MG63 (cell line): ENCODE data around the gene FAM169A. TPM values are rescaled to one million over a fixed set of nuclear protein-coding genes. Genes with fewer than 3 reads are reported as not detected.
"Not testable (repeated sequence)": the region's sequence is repeated elsewhere in the genome, so short reads cannot be mapped to it uniquely, and the experiment has no call there.

ENCODE experiments used
- DNase-seq: peaks from one replicate; pipeline ENCODE4 v3.0.0-alpha.2; 2020
- H3K27me3 ChIP-seq: fragments of 250-450 bp; sonication (Bioruptor Pico); 2 replicates; pipeline ENCODE4 v1.5.1; 2020; ENCODE audit warnings: mild to moderate bottlenecking, moderate library complexity
- H3K36me3 ChIP-seq: fragments of 250-450 bp; sonication (Bioruptor Pico); 2 replicates; pipeline ENCODE4 v1.5.1; 2020; ENCODE audit warnings: mild to moderate bottlenecking, moderate library complexity
- H3K4me3 ChIP-seq: fragments of 250-450 bp; sonication (Bioruptor Pico); 2 replicates; pipeline ENCODE4 v1.5.1; 2020; ENCODE audit warnings: mild to moderate bottlenecking, moderate library complexity
- H3K9me3 ChIP-seq: fragments of 250-450 bp; sonication (Bioruptor Pico); 2 replicates; pipeline ENCODE4 v1.5.1; 2020; ENCODE audit warnings: mild to moderate bottlenecking, moderate library complexity
- total RNA-seq: library from RNA; depleted of rRNA; stranded (reverse); fragments of >200 nt; shearing (Covaris generic); gene quantifications from 2 replicates; pipeline ENCODE4 v1.2.3, GENCODE V29; 2014; ENCODE audit warnings: low replicate concordance; rRNA removed

The FAM169A gene, protein sequence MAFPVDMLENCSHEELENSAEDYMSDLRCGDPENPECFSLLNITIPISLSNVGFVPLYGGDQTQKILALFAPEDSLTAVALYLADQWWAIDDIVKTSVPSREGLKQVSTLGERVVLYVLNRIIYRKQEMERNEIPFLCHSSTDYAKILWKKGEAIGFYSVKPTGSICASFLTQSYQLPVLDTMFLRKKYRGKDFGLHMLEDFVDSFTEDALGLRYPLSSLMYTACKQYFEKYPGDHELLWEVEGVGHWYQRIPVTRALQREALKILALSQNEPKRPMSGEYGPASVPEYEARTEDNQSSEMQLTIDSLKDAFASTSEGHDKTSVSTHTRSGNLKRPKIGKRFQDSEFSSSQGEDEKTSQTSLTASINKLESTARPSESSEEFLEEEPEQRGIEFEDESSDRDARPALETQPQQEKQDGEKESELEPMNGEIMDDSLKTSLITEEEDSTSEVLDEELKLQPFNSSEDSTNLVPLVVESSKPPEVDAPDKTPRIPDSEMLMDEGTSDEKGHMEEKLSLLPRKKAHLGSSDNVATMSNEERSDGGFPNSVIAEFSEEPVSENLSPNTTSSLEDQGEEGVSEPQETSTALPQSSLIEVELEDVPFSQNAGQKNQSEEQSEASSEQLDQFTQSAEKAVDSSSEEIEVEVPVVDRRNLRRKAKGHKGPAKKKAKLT
- 2.2 and 18.8 TPM in 2 replicates for total RNA-seq

DNA sequence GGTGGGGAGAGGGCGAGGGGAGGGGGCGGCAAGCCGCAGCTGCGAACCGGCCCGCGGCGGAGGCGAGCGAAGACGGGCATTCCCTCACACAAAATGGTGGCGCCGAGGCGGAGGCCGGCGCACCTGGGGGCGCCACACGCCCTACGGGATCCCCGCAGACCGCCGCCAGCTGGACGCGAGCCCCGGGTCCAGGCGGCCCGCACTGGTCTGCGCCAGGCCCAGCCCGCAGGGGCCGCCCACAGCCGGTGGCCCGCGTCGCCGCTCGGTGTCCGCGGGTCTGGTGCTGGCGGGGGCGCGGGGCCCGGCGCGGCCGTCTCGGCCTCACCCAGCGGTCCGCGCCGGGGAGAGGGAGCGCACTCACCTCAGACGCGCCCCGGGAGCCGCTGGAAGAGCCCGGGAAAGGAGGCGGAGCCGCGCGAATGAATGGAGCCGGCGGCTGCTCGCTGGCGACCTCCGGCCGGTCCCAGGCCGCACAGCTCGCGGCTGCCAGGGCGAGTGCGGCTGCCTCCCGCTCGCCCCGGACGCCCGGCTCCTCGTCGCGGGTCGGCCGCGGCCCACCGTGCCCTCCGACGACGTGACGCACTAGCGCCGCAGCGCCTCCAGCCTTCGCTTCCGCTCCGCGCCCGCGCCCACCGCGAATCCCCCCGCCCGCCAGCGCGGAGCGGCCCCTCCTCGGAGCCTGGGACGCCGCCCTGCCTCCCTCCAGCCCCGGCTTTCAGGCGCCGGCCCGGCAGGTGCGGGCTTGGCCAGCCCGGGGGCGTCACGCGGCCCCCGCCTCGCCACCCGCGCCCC lies at the start of gene FAM169A:
TSS of gene FAM169A (minus strand) at position 584 of the 792 bp plus-strand sequence. CDS start 24,711 bp downstream, outside the sequence.
- H3K27me3 ChIP-seq: no peaks in the 10 kb centered on the region
- H3K36me3 ChIP-seq: no peaks in the 10 kb centered on the region
- peak within 1 kb of the TSS; percentile 61 for H3K4me3 ChIP-seq
- DNase-seq: peak; percentile 64
- H3K9me3 ChIP-seq: no peaks in the 10 kb centered on the region

DNA sequence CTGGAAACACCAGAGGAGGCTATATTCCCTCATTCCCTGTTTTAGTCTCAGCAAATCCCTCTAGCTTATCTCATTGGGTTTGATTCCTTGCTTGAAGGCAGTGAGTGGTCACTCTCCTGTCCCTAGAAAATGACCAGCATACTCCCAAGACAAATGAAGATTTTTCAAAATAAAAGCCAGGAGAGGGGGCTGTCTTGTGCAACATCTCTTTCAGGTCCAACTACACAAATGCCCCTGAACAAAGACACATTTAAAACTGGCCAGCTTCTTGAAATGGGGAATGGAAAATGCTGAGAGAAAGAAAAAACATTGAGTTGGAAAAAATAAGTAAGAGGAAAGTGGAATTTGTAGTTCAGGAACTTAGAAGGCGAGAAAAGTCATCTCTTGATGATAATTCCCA lies 49.3 kb upstream of the FAM169A start:
- 0 out of 2 replicates have a peak, but pooled peaks cover 2% of the 10 kb centered on the region for H3K9me3 ChIP-seq
- DNase-seq: no peak
- H3K36me3 ChIP-seq: no peaks in the 10 kb centered on the region
- H3K27me3 ChIP-seq: no peaks in the 10 kb centered on the region
- H3K4me3 ChIP-seq: no peak overlapping the region

DNA sequence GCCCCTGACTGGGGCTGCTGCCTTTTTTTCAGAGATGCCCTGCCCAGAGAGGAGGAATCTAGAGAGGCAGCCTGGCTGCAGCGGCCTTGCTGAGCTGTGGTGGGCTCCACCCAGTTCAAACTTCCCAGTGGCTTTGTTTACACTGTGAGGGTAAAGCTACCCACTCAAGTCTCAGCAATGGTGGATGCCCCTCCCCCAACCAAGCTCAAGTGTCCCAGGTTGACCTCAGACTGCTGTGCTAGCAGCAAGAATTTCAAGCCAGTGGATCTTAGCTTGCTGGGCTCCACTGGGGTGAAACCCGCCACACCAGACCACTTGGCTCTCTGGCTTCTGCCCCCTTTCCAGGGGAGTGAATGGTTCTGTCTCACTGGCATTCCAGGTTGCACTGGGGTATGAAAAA lies 45.2 kb upstream of the FAM169A start:
- not testable (repeated sequence) for DNase-seq, H3K9me3 ChIP-seq, H3K4me3 ChIP-seq, H3K27me3 ChIP-seq, H3K36me3 ChIP-seq

DNA sequence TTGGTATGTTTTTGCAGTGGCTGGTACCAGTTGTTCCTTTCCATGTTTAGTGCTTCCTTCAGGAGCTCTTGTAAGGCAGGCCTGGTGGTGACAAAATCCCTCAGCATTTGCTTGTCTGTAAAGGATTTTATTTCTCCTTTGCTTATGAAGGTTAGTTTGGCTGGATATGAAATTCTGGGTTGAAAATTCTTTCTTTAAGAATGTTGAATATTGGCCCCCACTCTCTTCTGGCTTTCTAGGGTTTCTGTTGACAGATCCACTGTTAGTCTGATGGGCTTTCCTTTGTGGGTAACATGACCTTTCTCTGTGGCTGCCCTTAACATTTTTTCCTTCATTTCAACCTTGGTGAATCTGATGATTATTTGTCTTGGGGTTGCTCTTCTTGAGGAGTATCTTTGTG lies 43.7 kb upstream of the FAM169A start:
- DNase-seq, H3K36me3 ChIP-seq: not testable (repeated sequence)

DNA sequence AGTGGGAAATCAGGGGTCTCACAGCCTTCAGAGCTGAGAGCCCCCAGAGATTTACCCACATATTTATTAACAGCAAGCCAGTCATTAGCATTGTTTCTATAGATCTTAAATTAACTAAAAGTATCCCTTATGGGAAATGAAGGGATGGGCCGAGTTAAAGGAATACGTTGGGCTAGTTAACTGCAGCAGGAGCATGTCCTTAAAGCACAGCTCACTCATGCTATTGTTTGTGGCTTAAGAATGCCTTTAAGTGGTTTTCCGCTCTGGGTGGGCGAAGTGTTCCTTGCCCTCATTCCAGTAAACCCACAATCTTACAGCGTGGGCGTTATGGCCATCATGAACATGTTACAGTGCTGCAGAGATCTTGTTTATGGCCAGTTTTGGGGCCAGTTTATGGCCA lies 42.0 kb upstream of the FAM169A start:
- H3K4me3 ChIP-seq, DNase-seq, H3K36me3 ChIP-seq, H3K9me3 ChIP-seq, H3K27me3 ChIP-seq: not testable (repeated sequence)

More for the DNA sequence above, 43.7 kb upstream of the FAM169A start:
- H3K27me3 ChIP-seq, H3K9me3 ChIP-seq, H3K4me3 ChIP-seq: not testable (repeated sequence)

DNA sequence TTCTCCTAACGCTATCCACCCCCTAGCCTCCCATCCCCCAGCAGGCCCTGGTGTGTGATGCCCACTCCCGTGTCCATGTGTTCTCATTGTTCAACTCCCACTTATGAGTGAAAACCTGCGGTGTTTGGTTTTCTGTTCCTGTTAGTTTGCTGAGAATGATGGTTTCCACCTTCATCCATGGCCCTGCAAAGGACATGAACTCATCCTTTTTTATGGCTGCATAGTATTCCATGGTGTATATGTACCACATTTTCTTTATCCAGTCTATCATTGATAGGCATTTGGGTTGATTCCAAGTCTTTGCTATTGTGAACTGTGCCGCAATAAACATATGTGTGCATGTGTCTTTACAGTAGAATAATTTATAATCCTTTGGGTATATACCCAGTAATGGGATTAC lies 38.5 kb upstream of the FAM169A start:
- not testable (repeated sequence) for H3K4me3 ChIP-seq, DNase-seq, H3K36me3 ChIP-seq, H3K27me3 ChIP-seq, H3K9me3 ChIP-seq

DNA sequence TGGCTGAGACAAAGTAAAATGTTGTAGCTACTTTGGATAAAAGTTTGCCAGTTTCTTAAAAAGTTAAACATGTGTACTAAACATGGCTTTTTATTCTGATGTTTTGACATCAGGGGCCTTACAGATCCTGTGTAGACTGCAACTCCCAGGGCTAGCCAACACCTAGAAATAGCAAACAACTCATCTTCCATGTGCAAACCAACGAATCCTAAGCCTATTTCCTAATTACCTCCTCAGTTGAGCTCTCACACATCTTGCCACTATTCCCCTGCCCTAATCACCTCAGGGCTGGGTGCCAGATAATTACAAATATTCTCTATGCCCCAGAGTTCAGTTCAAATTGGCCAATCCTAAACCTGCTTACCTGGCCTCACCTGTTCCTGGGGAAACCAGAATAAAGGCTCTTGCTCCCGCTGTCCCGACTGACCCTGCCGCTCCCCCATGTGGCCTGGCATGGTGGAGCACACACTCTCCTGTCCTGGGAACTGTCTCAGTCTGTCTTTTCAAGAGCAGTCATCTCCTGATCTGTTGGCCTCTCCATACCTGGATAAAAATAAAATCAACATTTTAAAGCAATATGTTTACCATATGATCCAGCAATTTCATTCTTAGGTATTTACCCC lies 37.1 kb upstream of the FAM169A start:
- Histone ChIP-seq H3K4me3 (no peak overlapping the region), H3K36me3 (no peaks in the 10 kb centered on the region), H3K27me3 (no peaks in the 10 kb centered on the region), H3K9me3 (no peaks in the 10 kb centered on the region)
- peak; percentile 5 for DNase-seq

DNA sequence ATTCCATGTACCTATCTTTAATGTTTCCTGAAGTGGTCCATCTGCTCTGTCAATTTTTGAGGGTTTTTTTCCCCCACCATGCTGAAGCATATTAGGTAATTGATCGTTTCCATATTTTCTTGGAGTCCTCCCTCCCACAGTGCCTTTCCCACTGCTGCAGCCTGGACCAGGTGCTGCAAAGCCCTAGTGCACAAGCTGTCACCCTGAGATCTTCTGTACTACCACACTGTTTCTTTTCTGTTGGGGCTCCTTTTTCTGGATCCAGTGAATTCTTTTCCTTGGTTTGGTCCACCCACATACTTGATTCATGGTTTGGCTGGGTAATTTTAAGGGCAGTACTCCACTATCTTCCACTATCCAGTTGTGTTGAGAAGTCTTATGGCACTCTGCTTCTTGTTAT lies 30.9 kb upstream of the FAM169A start:
- Histone ChIP-seq H3K36me3 (no peaks in the 10 kb centered on the region), H3K4me3 (no peak overlapping the region), H3K27me3 (no peaks in the 10 kb centered on the region), H3K9me3 (peaks cover 8% of the 10 kb centered on the region)
- DNase-seq: no peak

DNA sequence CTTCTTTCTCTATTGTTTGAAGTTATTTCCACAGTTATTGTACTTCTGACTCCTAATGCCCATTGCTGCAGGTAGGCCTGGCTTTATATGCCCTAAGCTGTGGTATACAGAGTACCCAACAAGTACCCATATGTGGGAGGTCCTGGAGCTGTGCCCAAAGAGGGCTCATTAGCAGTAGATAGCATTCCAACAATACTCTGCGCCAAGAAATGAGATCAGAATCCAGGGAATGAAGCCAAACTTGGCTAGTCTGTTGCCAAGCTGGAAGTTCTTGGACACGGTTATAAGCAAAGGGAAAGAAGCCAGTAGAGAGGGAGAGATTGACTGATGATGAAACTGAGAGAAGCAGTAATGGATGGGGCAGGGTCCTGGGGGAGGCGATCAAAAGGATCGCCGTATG lies 29.7 kb upstream of the FAM169A start:
- H3K4me3 ChIP-seq: no peak overlapping the region
- no peaks in the 10 kb centered on the region for H3K27me3 ChIP-seq
- peaks cover 8% of the 10 kb centered on the region for H3K9me3 ChIP-seq
- no peaks in the 10 kb centered on the region for H3K36me3 ChIP-seq
- peak; percentile 85 for DNase-seq

DNA sequence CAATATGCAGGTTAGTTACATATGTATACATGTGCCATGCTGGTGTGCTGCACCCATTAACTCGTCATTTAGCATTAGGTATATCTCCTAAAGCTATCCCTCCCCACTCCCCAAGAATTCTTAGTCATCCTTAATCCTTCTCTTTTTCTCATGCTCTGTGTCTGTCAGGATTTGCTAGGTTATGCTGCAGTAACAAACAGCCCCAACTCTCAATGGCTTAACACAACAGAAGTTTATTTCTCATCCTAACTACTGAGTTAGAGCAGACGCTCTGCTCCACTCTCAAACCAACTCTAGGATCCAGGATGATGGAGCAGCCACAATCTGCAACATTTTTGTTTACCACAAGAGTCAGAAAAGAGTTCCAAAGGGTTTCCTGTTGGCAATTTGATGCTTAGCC lies 28.2 kb upstream of the FAM169A start:
- DNase-seq: no peak

DNA sequence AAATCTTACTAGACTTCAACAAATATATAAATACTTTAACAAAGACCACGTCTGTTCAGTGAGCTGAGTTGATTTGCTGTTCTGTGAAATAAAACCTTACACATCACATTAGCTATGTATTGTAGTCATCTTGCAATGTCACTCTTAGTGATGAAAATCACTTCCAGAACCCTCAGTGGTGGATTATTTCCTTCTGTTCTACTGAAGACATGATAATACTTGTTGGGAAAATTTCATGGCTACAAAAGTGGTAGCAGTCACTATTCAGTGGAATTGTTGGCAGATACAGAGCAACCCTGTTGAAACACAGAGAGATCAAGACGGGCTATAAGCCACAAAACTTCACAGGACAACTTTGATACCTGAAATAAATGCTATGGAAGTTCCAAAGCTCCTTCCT lies 26.7 kb upstream of the FAM169A start:
- H3K4me3 ChIP-seq: no peak overlapping the region
- peaks cover 8% of the 10 kb centered on the region for H3K9me3 ChIP-seq
- no peak for DNase-seq
- H3K36me3 ChIP-seq: no peaks in the 10 kb centered on the region
- H3K27me3 ChIP-seq: no peaks in the 10 kb centered on the region

More for the DNA sequence above, 28.2 kb upstream of the FAM169A start:
- Histone ChIP-seq H3K9me3 (peaks cover 8% of the 10 kb centered on the region), H3K4me3 (no peak overlapping the region), H3K36me3 (no peaks in the 10 kb centered on the region), H3K27me3 (no peaks in the 10 kb centered on the region)

DNA sequence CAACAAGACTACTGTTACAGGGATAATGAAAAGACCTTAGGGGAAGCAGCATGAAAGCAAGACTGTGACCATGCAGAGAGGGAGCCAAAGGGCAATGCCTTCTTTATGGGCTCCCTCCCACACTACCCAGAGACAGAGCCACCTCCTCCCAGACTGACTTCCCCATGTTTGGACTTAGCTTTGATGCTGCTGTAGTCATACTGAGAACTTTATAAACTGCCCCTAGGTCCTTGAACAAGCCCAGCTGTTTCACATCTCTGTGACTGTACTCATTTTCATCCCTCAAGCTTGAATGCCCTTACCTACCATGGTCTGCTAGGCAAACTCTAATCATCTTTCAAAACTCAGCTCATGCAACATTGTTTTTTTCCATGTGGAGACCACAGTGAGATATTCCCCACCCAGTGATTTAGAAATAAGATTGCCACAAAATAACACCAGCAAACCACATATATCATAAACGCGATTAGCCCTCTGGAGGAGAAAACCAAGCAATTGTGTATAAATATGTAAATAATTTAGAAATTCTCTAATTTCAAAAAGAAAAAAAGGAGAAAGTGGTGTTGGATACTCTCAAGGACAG lies 23.4 kb upstream of the FAM169A start:
- DNase-seq: no peak
- peaks cover 4% of the 10 kb centered on the region for H3K9me3 ChIP-seq
- no peaks in the 10 kb centered on the region for H3K36me3 ChIP-seq
- H3K4me3 ChIP-seq: no peak overlapping the region
- no peaks in the 10 kb centered on the region for H3K27me3 ChIP-seq

DNA sequence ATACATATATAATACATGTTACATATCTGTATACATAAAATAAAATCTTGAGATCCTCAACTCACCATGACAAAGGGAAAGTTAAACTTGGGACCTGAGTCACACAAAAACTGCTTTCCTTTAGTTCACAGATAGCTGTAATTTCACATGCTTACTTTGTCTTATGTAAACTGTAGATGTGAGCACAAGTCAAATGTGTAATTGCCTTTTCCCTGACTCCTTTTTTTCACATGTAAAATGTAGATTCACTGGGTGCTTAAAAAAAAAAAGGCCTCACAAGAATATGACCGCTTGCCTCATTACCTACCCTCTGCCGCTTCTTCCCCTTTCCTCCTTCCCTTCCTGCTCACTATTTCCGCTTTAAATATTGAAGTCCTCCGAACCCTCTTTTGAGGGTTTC lies 21.9 kb upstream of the FAM169A start:
- Histone ChIP-seq H3K27me3 (no peaks in the 10 kb centered on the region), H3K4me3 (no peak overlapping the region), H3K36me3 (no peaks in the 10 kb centered on the region), H3K9me3 (no peaks in the 10 kb centered on the region)
- DNase-seq: no peak

DNA sequence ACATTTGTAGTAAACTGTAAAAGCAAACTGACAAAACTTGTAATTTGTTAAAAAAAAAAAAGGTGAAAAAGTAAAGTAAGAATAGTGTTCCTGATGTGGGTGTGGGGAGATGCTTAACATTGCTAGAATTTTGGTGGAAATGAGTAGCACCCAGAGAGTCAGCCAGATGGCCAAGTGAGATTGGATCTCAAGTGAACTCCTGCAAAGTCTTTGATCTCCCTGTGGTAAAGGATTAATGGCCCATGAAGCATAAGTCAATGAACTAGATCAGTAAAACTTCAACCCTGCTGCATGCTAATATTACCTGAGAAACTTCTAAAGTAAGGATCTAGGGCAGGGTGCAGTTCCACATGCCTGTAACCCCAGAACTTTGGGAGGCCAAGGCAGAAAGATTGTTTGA lies 19.0 kb upstream of the FAM169A start:
- Histone ChIP-seq H3K36me3 (no peaks in the 10 kb centered on the region), H3K4me3 (no peak overlapping the region), H3K27me3 (no peaks in the 10 kb centered on the region), H3K9me3 (no peaks in the 10 kb centered on the region)
- no peak for DNase-seq

DNA sequence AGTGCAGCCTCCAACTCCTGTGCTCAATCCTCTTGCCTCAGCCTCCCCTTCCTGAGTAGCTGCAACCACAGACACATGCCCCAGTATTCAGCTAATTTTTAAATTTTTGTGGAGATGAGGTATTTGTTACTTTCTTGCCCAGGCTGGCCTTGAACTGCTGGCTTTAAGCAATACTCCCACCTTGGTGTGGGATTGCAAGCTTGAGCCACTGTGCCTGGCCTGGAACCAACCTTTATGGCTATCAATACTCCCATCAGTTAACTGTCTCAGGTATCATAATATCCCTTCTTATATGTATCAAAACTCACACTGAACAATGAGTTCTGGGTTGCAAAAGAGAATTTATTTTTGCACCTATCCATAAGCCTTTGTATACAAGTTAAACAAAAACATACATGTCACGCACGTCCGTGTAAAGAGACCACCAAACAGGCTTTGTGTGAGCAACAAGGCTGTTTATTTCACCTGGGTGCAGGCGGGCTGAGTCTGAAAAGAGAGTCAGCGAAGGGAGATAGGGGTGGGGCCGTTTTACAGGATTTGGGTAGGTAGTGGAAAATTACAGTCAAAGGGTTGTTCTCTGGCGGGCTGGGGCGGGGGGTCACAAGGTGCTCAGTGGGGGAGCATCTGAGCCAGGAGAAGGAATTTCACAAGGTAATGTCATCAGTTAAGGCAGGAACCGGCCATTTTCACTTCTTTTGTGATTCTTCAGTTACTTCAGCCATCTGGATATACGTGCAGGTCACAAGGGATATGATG lies 16.4 kb upstream of the FAM169A start:
- H3K36me3 ChIP-seq, H3K4me3 ChIP-seq, H3K9me3 ChIP-seq, H3K27me3 ChIP-seq, DNase-seq: not testable (repeated sequence)
